ENCODE data around the gene SPSB2. TPM values are rescaled to one million over a fixed set of nuclear protein-coding genes. Genes with fewer than 3 reads are reported as not detected.
"Not testable (repeated sequence)": the region's sequence is repeated elsewhere in the genome, so short reads cannot be mapped to it uniquely, and the experiment has no call there.

The SPSB2 gene, protein sequence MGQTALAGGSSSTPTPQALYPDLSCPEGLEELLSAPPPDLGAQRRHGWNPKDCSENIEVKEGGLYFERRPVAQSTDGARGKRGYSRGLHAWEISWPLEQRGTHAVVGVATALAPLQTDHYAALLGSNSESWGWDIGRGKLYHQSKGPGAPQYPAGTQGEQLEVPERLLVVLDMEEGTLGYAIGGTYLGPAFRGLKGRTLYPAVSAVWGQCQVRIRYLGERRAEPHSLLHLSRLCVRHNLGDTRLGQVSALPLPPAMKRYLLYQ
- 1 to 10 TPM; 3.3 to 4.6 TPM for total RNA-seq

DNA sequence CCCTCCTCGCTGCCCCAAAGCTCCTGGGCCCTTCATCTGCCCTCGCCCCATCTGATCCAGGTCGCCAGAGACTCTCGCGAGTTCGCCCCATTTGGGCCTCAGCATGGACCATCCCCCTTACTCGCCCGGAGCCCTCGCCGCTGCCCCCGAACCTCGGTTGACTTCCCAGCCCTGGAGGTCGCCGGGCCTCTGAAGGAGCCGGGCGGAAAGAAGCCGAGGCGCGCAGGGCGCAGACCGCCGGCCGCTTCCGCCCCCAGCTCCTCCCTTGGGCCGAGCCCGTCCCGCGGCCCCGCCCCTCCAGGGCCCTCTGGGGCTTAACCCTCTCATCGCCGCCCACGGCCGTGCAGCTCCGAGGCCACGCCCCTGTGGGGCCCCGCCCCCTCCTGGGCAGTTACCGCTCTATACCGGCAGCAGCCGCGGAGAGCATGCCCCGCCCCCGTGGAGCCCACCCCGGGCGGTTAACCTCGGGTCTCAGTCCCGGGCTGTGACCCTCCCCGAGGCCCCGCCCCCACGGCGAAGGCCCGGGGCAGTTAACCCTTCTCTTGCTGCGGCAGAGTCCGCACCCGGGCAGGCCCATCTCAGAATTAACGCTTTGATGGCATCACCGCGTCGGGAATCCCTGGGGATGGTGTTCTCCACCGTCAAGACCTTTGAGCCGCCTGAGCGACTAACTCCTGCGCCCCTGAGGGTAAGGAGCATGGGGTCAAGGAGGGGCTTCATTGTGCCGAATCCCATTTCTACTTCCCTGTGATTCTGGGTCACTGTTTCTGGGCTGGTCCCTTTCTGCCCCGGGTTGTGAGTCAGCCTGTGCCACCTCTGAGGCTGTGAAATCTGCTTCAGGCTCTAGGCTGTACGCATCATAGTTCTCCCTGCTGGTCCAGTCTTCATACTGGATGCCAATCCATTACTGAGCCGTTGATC, at the start of gene SPSB2:
TSS of gene SPSB2 (minus strand) at position 210 of the 921 bp plus-strand sequence. CDS start 402 bp downstream, outside the sequence.
- POLR2A ChIA-PET, result interaction anchor here (0.5 to 3.5 kb wide), 22 partner anchors 9 to 337 kb away, joined by 3 to 41 read pairs (median 4); partner anchors contain the start of genes ATN1, C12orf57, CDCA3 and COPS7A
- CTCF ChIA-PET, result interaction anchor here (0.6 to 2.9 kb wide), 29 partner anchors 8 to 270 kb away, joined by 3 to 30 read pairs (median 4); partner anchors contain the start of genes CDCA3, COPS7A, ENO2 and LRRC23

GRCh38 chr12:6921996-6922946, 49.2 kb upstream of the SPSB2 start:
- POLR2A ChIA-PET, result no interaction called here
- CTCF ChIA-PET, result interaction anchor here (0.6 to 1.0 kb wide), 3 partner anchors 10 to 58 kb away, joined by 3 read pairs; partner anchors contain the start of genes C12orf57 and RNU7-1

DNA sequence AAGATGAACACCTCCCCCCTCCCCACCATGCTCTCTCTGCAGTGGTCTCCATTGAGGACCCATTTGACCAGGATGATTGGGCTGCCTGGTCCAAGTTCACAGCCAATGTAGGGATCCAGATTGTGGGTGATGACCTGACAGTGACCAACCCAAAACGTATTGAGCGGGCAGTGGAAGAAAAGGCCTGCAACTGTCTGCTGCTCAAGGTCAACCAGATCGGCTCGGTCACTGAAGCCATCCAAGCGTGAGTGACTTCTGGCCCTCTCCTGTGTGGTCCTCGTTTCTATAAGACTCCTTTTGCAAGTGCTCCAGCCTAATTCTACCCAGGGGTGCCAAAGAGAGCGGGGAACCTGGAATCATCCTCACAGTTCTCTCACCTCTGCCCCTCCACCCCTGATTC, 48.4 kb upstream of the SPSB2 start:
- ChIA-PET CTCF (interaction anchor here (0.6 to 1.0 kb wide), 3 partner anchors 11 to 59 kb away, joined by 3 read pairs; partner anchors contain the start of genes C12orf57 and RNU7-1), POLR2A (no interaction called here)

- ChIA-PET CTCF (interaction anchor here (0.6 to 1.3 kb wide), 3 partner anchors 28 to 549 kb away, joined by 3 to 4 read pairs (median 3); no protein-coding TSS in a partner anchor), POLR2A (no interaction called here)
Observed at GRCh38 chr12:6919588-6919987, 46.5 kb upstream of the SPSB2 start.

DNA sequence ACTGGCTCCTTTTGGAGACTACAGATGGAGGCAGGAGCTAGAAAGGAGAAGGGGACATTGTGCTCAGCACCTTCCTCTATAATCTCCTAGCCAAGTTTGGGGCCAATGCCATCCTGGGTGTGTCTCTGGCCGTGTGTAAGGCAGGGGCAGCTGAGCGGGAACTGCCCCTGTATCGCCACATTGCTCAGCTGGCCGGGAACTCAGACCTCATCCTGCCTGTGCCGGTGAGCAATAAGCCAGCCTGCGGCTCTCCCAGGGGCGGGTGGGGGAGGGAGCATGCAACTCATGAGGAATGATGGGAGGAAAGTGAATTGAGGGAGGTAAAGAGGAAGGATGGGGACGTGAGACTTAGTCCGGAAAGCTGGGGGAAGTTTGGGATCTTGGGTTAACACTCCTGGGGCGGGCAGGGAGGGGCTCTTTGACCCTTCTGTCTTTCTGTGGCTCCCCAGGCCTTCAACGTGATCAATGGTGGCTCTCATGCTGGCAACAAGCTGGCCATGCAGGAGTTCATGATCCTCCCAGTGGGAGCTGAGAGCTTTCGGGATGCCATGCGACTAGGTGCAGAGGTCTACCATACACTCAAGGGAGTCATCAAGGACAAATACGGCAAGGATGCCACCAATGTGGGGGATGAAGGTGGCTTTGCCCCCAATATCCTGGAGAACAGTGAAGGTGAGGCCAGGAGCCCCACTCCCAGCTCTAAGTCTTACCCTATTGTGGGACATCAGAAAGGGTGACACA, 44.6 kb upstream of the SPSB2 start:
- POLR2A ChIA-PET, result interaction anchor here (0.6 to 1.4 kb wide), 2 partner anchors 20 to 295 kb away, joined by 4 to 15 read pairs; no protein-coding TSS in a partner anchor

DNA sequence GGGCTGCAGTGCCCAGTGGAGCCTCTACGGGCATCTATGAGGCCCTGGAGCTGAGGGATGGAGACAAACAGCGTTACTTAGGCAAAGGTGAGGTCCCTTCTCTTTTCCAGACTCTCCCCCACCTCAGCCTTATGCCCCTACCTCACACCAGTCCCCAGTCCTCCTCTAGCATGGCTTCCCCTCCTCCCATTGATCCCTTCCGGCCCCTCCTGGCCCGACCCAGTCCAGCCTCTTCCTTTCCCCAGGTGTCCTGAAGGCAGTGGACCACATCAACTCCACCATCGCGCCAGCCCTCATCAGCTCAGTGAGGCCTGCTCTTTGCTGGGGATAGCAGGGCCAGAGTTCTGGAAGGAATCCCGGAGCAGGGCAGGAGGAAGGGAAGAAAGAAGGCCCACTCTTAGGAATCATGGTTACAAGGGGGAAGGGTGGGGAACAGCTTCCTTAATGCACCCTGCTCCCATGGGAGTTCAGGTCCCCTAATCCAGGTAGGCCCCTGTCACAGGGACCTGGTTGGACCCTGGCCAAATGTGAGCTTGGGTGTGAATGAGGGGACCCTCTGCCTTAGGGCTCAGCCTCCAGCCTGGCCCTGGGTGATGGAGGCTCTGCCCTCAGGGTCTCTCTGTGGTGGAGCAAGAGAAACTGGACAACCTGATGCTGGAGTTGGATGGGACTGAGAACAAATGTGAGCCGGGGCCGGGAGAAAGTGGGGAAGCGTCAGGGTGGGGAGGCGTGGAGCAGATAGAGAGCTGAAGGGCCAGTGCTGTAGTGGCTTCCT, 43.5 kb upstream of the SPSB2 start:
- POLR2A ChIA-PET, result no interaction called here
- CTCF ChIA-PET, result interaction anchor here (1.0 to 2.6 kb wide), 4 partner anchors 8 to 25 kb away, joined by 3 to 8 read pairs (median 4); no protein-coding TSS in a partner anchor

More for the DNA sequence above, 44.6 kb upstream of the SPSB2 start:
- CTCF ChIA-PET, result interaction anchor here (1.7 kb wide), 1 partner anchor 7 kb away, joined by 5 read pairs; no protein-coding TSS in a partner anchor

- ChIA-PET POLR2A (no interaction called here), CTCF (interaction anchor here (0.6 to 2.6 kb wide), 4 partner anchors 9 to 22 kb away, joined by 3 to 8 read pairs (median 4); no protein-coding TSS in a partner anchor)
Observed at GRCh38 chr12:6915789-6916285, 42.7 kb upstream of the SPSB2 start.

- ChIA-PET POLR2A (interaction anchor here (1.0 to 1.3 kb wide), 4 partner anchors 10 to 31 kb away, joined by 3 to 8 read pairs (median 4); no protein-coding TSS in a partner anchor), CTCF (interaction anchor here (0.6 to 2.6 kb wide), 7 partner anchors 9 to 28 kb away, joined by 3 to 10 read pairs (median 3); partner anchors contain the start of genes C12orf57 and RNU7-1)
Observed at GRCh38 chr12:6914947-6915788, 42.1 kb upstream of the SPSB2 start.

GRCh38 chr12:6914246-6914946, 41.3 kb upstream of the SPSB2 start, which contains the start of gene ENO2:
Gene ENO2, plus strand, starts transcription at chr12:6914580. Its CDS starts 1,253 bp downstream, at chr12:6915833.
- ChIA-PET CTCF (interaction anchor here (0.6 to 2.6 kb wide), 7 partner anchors 10 to 42 kb away, joined by 3 to 10 read pairs (median 4); partner anchors contain the start of genes C12orf57, RNU7-1 and SPSB2), POLR2A (interaction anchor here (1.0 to 1.3 kb wide), 6 partner anchors 11 to 32 kb away, joined by 3 to 8 read pairs (median 4); partner anchors contain the start of gene C12orf57)

GRCh38 chr12:6912164-6912935, 39.2 kb upstream of the SPSB2 start:
- POLR2A ChIA-PET, result interaction anchor here (0.6 kb wide), 1 partner anchor 14 kb away, joined by 3 read pairs; no protein-coding TSS in a partner anchor
- CTCF ChIA-PET, result interaction anchor here (1.1 to 2.4 kb wide), 3 partner anchors 40 to 348 kb away, joined by 3 to 6 read pairs (median 3); partner anchors contain the start of genes MLF2 and SPSB2

GRCh38 chr12:6909421-6910145, 36.5 kb upstream of the SPSB2 start:
- CTCF ChIA-PET, result interaction anchor here (1.2 to 2.9 kb wide), 2 partner anchors 14 to 40 kb away, joined by 4 to 9 read pairs; no protein-coding TSS in a partner anchor
- POLR2A ChIA-PET, result no interaction called here

DNA sequence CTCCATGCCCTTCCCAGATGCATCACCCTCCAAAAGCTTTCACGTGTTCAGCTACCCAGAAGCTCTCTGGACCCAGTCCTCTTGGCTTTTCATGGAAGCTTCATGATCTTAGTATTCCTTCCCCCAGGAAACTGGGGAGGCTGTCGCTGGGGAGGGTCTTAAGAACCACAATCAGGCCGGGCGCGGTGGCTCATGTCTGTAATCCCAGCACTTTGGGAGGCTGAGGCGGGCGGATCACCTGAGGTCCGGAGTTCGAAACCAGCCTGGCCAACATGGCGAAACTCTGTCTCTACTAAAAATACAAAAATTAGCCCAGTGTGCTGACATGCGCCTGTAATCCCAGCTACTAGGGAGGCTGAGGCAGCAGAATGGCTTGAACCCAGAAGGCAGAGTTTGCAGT, 35.0 kb upstream of the SPSB2 start:
- POLR2A ChIA-PET, result not testable (repeated sequence)
- CTCF ChIA-PET, result interaction anchor here (2.7 to 2.9 kb wide), 2 partner anchors 36 to 39 kb away, joined by 7 to 9 read pairs; no protein-coding TSS in a partner anchor

GRCh38 chr12:6905414-6906040, 32.4 kb upstream of the SPSB2 start:
- POLR2A ChIA-PET, result interaction anchor here (0.6 to 1.2 kb wide), 4 partner anchors 14 to 25 kb away, joined by 3 to 5 read pairs (median 4); no protein-coding TSS in a partner anchor
- CTCF ChIA-PET, result interaction anchor here (0.5 to 3.0 kb wide), 4 partner anchors 14 to 43 kb away, joined by 3 to 17 read pairs (median 6); partner anchors contain the start of gene SPSB2
